ENCODE results near the gene CCDC9.

DNA sequence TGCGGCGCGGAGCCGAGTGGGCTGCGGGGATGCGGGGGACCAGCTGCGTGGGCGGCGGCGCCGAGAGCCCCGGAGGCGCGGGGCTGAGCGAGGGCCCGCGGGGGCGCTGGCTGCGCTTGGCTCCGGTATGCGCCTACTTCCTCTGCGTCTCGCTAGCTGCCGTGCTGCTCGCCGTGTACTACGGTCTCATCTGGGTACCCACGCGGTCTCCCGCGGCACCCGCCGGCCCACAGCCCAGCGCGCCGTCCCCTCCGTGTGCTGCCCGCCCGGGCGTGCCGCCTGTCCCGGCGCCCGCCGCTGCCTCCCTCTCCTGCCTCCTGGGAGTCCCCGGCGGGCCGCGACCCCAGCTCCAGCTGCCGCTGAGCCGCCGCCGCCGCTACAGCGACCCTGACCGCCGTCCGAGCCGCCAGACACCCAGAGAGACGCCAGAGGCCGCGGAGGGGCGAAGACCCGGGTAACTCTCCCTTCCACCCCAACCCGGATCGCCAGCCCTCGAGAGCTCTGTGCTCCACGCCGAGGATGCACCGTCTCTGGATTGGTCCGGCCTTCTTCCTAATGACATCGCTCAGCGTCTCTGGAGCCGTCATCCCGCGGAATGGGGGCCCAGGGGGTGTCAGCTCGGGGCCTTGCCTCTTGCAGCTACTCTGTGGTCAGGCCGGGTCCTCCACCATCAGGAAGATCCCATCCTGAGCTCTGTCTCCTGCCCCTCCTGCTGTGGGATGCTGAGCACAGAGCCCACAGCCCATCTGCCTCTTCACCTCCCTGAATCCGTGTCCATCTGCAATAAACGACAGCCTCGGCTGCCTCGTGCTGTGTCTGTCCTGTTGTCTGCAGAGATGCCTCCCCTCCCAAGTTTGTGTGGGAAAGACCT lies 18.8 kb downstream of the CCDC9 start:
- TF ChIP-seq, protein P1, sequence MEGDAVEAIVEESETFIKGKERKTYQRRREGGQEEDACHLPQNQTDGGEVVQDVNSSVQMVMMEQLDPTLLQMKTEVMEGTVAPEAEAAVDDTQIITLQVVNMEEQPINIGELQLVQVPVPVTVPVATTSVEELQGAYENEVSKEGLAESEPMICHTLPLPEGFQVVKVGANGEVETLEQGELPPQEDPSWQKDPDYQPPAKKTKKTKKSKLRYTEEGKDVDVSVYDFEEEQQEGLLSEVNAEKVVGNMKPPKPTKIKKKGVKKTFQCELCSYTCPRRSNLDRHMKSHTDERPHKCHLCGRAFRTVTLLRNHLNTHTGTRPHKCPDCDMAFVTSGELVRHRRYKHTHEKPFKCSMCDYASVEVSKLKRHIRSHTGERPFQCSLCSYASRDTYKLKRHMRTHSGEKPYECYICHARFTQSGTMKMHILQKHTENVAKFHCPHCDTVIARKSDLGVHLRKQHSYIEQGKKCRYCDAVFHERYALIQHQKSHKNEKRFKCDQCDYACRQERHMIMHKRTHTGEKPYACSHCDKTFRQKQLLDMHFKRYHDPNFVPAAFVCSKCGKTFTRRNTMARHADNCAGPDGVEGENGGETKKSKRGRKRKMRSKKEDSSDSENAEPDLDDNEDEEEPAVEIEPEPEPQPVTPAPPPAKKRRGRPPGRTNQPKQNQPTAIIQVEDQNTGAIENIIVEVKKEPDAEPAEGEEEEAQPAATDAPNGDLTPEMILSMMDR (IDR thresholded peaks at IDR 0.05): no peak
- TF ChIP-seq POLR2A (IDR thresholded peaks at IDR 0.05) (no peak), EP300 (IDR thresholded peaks at IDR 0.05; ENCODE audit: low read depth) (no peak), POLR2AphosphoS5 (IDR thresholded peaks at IDR 0.05) (no peak)

All from transverse colon (tissue), 4 donors.